IMR-90 (cell line): ENCODE data around the gene PLCH2. TPM values are rescaled to one million over a fixed set of nuclear protein-coding genes. Genes with fewer than 3 reads are reported as not detected.

Experiments
- ATAC-seq: fragments of 200-7000 bp; cut with Tn5 transposase; 2 replicates; pipeline ENCODE4 v1.9.1; 2020; ENCODE audit warnings: low read depth, mild to moderate bottlenecking, moderate library complexity
- BruUV-seq: library from RNA; stranded (reverse); fragments of 400-500 nt; replicated peaks from 2 replicates; lab custom pipeline; 2021; lab: Mats Ljungman, UMichigan
- CTCF ChIA-PET: fragments of 300-600 bp; formaldehyde crosslinking; extraction: SDS; loops from one replicate; lab custom pipeline; 2021; ENCODE audit warnings: antibody characterized with exemption; lab: Yijun Ruan, JAX
- POLR2A ChIA-PET: fragments of 300-600 bp; sonication (Branson Sonifier 250); formaldehyde crosslinking; loops from one replicate; lab custom pipeline; 2022; ENCODE audit warnings: antibody characterized with exemption; ENCODE audit not compliant: unreplicated experiment; lab: Charles Lee
- DNase-seq: peaks from one replicate; pipeline ENCODE4 v3.0.0; 2013
- H2AFZ ChIP-seq: replicated peaks from 2 replicates; pipeline ENCODE3; 2013; ENCODE audit warnings: low read length, mild to moderate bottlenecking; ENCODE audit not compliant: poor library complexity
- H2AK5ac ChIP-seq: 2 replicates; pipeline ENCODE4 v1.6.1; 2013; ENCODE audit warnings: low read depth, low read length, inconsistent platforms
- H2AK9ac ChIP-seq: replicated peaks from 2 replicates; pipeline ENCODE3; 2013; ENCODE audit warnings: mild to moderate bottlenecking, low read depth, low read length, moderate library complexity; ENCODE audit not compliant: poor library complexity
- H2BK120ac ChIP-seq: 2 replicates; pipeline ENCODE4 v1.6.1; 2013; ENCODE audit warnings: low read depth, low read length, inconsistent platforms
- H2BK15ac ChIP-seq: 3 replicates; pipeline ENCODE4 v1.6.1; 2013; ENCODE audit warnings: low read depth, low read length, inconsistent platforms
- H2BK20ac ChIP-seq: 2 replicates; pipeline ENCODE4 v1.6.1; 2013; ENCODE audit warnings: low read depth, mild to moderate bottlenecking, inconsistent platforms, low read length, moderate library complexity
- H2BK5ac ChIP-seq: 2 replicates; pipeline ENCODE4 v1.6.1; 2013; ENCODE audit warnings: mild to moderate bottlenecking, low read depth, low read length, inconsistent platforms; ENCODE audit not compliant: poor library complexity, severe bottlenecking
- H3K14ac ChIP-seq: replicated peaks from 2 replicates; pipeline ENCODE4 v1.6.1; 2013; ENCODE audit warnings: low read depth, low read length, inconsistent platforms
- H3K18ac ChIP-seq: 2 replicates; pipeline ENCODE4 v1.6.1; 2013; ENCODE audit warnings: low read depth, low read length, control low read depth
- H3K23ac ChIP-seq: 2 replicates; pipeline ENCODE4 v1.6.1; 2013; ENCODE audit warnings: low read depth, low read length, inconsistent platforms
- H3K27ac ChIP-seq: 2 replicates; pipeline ENCODE4 v1.5.1; 2013; ENCODE audit warnings: mild to moderate bottlenecking, control low read depth, low read length; ENCODE audit not compliant: insufficient read depth
- H3K27me3 ChIP-seq: 2 replicates; pipeline ENCODE4 v1.6.1; 2013; ENCODE audit warnings: low read length; ENCODE audit not compliant: control insufficient read depth, insufficient read depth
- H3K36me3 ChIP-seq: 2 replicates; pipeline ENCODE4 v1.6.1; 2013; ENCODE audit warnings: low read length, mixed read lengths; ENCODE audit not compliant: control insufficient read depth, insufficient read depth
- H3K4ac ChIP-seq: 2 replicates; pipeline ENCODE4 v1.6.1; 2013; ENCODE audit warnings: low read depth, low read length, inconsistent platforms
- H3K4me1 ChIP-seq: 2 replicates; pipeline ENCODE4 v1.6.1; 2013; ENCODE audit warnings: low read length, mixed read lengths; ENCODE audit not compliant: control insufficient read depth, insufficient read depth
- H3K4me2 ChIP-seq: 2 replicates; pipeline ENCODE4 v1.6.1; 2013; ENCODE audit warnings: low read depth, mild to moderate bottlenecking, control low read depth, low read length, moderate library complexity
- H3K4me3 ChIP-seq: 2 replicates; pipeline ENCODE4 v1.5.1; 2013; ENCODE audit warnings: low read depth, mild to moderate bottlenecking, control low read depth, low read length, moderate library complexity; ENCODE audit not compliant: insufficient read depth
- H3K56ac ChIP-seq: 2 replicates; pipeline ENCODE4 v1.6.1; 2013; ENCODE audit warnings: low read length, inconsistent platforms; ENCODE audit not compliant: insufficient read depth; ENCODE audit errors: extremely low read depth
- H3K79me1 ChIP-seq, 2 experiments: 2 replicates each; pipeline ENCODE4 v1.6.1; 2013; ENCODE audit warnings: low read length in 2 of 2, inconsistent platforms in 1 of 2, low read depth in 1 of 2
- H3K9ac ChIP-seq: 2 replicates; pipeline ENCODE4 v1.6.1; 2013; ENCODE audit warnings: low read depth, low read length, control low read depth
- H3K9me1 ChIP-seq: 2 replicates; pipeline ENCODE4 v1.6.1; 2013; ENCODE audit warnings: low read length, inconsistent platforms; ENCODE audit not compliant: insufficient read depth
- H3K9me3 ChIP-seq: 2 replicates; pipeline ENCODE4 v1.6.1; 2013; ENCODE audit warnings: low read length; ENCODE audit not compliant: control insufficient read depth, insufficient read depth
- H4K20me1 ChIP-seq: 2 replicates; pipeline ENCODE4 v1.6.1; 2013; ENCODE audit warnings: low read length, inconsistent platforms; ENCODE audit not compliant: insufficient read depth
- H4K5ac ChIP-seq: 2 replicates; pipeline ENCODE4 v1.6.1; 2013; ENCODE audit warnings: mild to moderate bottlenecking, low read depth, low read length, control low read depth
- H4K8ac ChIP-seq, 2 experiments: 2 replicates each; pipeline ENCODE4 v1.6.1; 2013; ENCODE audit warnings: low read depth in 2 of 2, low read length in 2 of 2, control low read depth in 1 of 2, inconsistent platforms in 1 of 2
- H4K91ac ChIP-seq: 2 replicates; pipeline ENCODE4 v1.6.1; 2013; ENCODE audit warnings: low read depth, low read length, inconsistent platforms; ENCODE audit not compliant: insufficient read depth
- BHLHE40 ChIP-seq: fragments of 150-350 bp; IDR thresholded peaks from 2 replicates; pipeline ENCODE4 v1.6.1; 2016; ENCODE audit warnings: mild to moderate bottlenecking, low read depth, low read length
- CEBPB ChIP-seq: IDR thresholded peaks from 2 replicates; pipeline ENCODE4 v1.6.1; 2012; ENCODE audit warnings: low read depth, low read length, improper control_type of control experiment
- CHD1 ChIP-seq: IDR thresholded peaks from 2 replicates; pipeline ENCODE4 v1.6.1; 2012; ENCODE audit warnings: low read depth, low read length, improper control_type of control experiment
- CTCF ChIP-seq: conservative IDR thresholded peaks from 2 replicates; pipeline ENCODE4 v1.5.1; 2012; ENCODE audit warnings: mild to moderate bottlenecking, low read depth, low read length, improper control_type of control experiment
- ELK1 ChIP-seq: fragments of 150-350 bp; IDR thresholded peaks from 2 replicates; pipeline ENCODE4 v1.6.1; 2016; ENCODE audit warnings: low read depth, mild to moderate bottlenecking, low read length, moderate library complexity, borderline replicate concordance
- FOS ChIP-seq: fragments of 150-350 bp; IDR thresholded peaks from 2 replicates; pipeline ENCODE4 v1.6.1; 2016; ENCODE audit warnings: low read depth, low read length
- MAFK ChIP-seq: IDR thresholded peaks from 2 replicates; pipeline ENCODE4 v1.6.1; 2012; ENCODE audit warnings: low read depth, low read length, improper control_type of control experiment
- MXI1 ChIP-seq: IDR thresholded peaks from 2 replicates; pipeline ENCODE4 v1.6.1; 2012; ENCODE audit warnings: low read depth, mild to moderate bottlenecking, low read length, moderate library complexity, borderline replicate concordance
- NFE2L2 ChIP-seq: fragments of 150-350 bp; IDR thresholded peaks from 2 replicates; pipeline ENCODE4 v1.6.1; 2016; ENCODE audit warnings: low read depth, mild to moderate bottlenecking, low read length
- POLR2A ChIP-seq: IDR thresholded peaks from 2 replicates; pipeline ENCODE4 v1.6.1; 2012; ENCODE audit warnings: mild to moderate bottlenecking, low read depth, low read length
- RAD21 ChIP-seq: IDR thresholded peaks from 2 replicates; pipeline ENCODE4 v1.6.1; 2012; ENCODE audit warnings: low read length, improper control_type of control experiment
- RFX5 ChIP-seq: IDR thresholded peaks from 2 replicates; pipeline ENCODE4 v1.8.0; 2012; ENCODE audit warnings: low read depth, mild to moderate bottlenecking, low read length, moderate library complexity
- USF2 ChIP-seq: fragments of 150-350 bp; IDR thresholded peaks from 2 replicates; pipeline ENCODE4 v1.6.1; 2017; ENCODE audit warnings: mild to moderate bottlenecking, antibody characterized with exemption, low read length, low read depth
- WGBS, 2 experiments: methylation state at CpG; one replicate each; pipeline versions ENCODE4 v1.1.5 to v1.1.7; 2013; ENCODE audit warnings: missing lambda C conversion rate in 2 of 2; ENCODE audit not compliant: insufficient read length in 1 of 2; ENCODE audit errors: extremely low coverage in 2 of 2; 5-methylcytosine and 5-hydroxymethylcytosine counted together
- dilution Hi-C: fragments of 300-500 bp; cut with HindIII; formaldehyde crosslinking; loops from one replicate; pipeline ENCODE4 v1.14.3; 2018; ENCODE audit warnings: low sequenced_read_pairs; ENCODE audit not compliant: unreplicated experiment
- in situ Hi-C: fragments of 300-500 bp; cut with MboI; formaldehyde crosslinking; loops from 3 replicates; pipeline ENCODE4 v1.14.3; 2019; ENCODE audit warnings: low sequenced_read_pairs, inconsistent platforms, mixed read lengths
- intact Hi-C: fragments of 100-400 bp; cut with micrococcal nuclease; formaldehyde crosslinking; loops from 2 replicates; pipeline ENCODE4 v1.10.0; 2022
- polyA plus RNA-seq, 3 experiments: library from polyadenylated mRNA; depleted of rRNA; stranded (reverse); fragments of >200 nt; gene quantifications; 2 replicates each; pipeline ENCODE4 v1.2.3, GENCODE V29; 2012; ENCODE audit warnings: low replicate concordance in 1 of 3
- total RNA-seq: library from RNA; depleted of rRNA; stranded (reverse); fragments of >200 nt; gene quantifications from 2 replicates; pipeline ENCODE4 v1.2.3, GENCODE V29; 2012

PLCH2 gene
- total and polyA plus RNA-seq, 2 of the 4 experiments (the other 2 are of a cell fraction): 0.18 to 1.9 TPM

- no peak for TF ChIP-seq MAFK
These were observed 5.0 kb upstream of the PLCH2 start (continued) for GRCh38 chr1:2471159-2471471.

GRCh38 chr1:2471587-2472001, 4.5 kb upstream of the PLCH2 start:
- POLR2A ChIA-PET: no interaction called here
- H3K9me3 ChIP-seq: no peaks in the 10 kb centered on the region

More at GRCh38 chr1:2471587-2472001, 4.5 kb upstream of the PLCH2 start:
- no peak overlapping the region for H3K14ac ChIP-seq
- H2AK9ac ChIP-seq: no peak overlapping the region
- H3K4me1 ChIP-seq: no peaks in the 10 kb centered on the region
- no peak overlapping the region for H3K27ac ChIP-seq
- no peak for ATAC-seq
- intact Hi-C loops: no loop called here
- H2AK5ac ChIP-seq: no peak overlapping the region
- no peak overlapping the region for H3K4ac ChIP-seq
- no peaks in the 10 kb centered on the region for H4K20me1 ChIP-seq
- H2BK15ac ChIP-seq: no peak overlapping the region
- no peak overlapping the region for H3K4me2 ChIP-seq
- no peak overlapping the region for H3K9ac ChIP-seq
- H2BK20ac ChIP-seq: no peak overlapping the region
- 47% methylated on average over 2 of the region's 15 CpGs; no CpG with 5 or more reads in 1 of the 2 experiments for WGBS, 2 experiments
- dilution Hi-C loops: no loop called here
- no peaks in the 10 kb centered on the region for H3K36me3 ChIP-seq
- CTCF ChIA-PET: interaction anchor here (1.3 kb wide), 1 partner anchor 9 kb away, joined by 3 read pairs; no protein-coding TSS in a partner anchor
- no peak overlapping the region for H3K23ac ChIP-seq
- TF ChIP-seq FOS: no peak
- no peak for TF ChIP-seq MAFK
- TF ChIP-seq RFX5: no peak
- TF ChIP-seq ELK1: no peak
- TF ChIP-seq BHLHE40: no peak
- TF ChIP-seq RAD21: no peak
- no peak for TF ChIP-seq CEBPB
- TF ChIP-seq CHD1: no peak
- TF ChIP-seq MXI1: no peak
- no peak for TF ChIP-seq USF2
- TF ChIP-seq NFE2L2: no peak
- no peak for TF ChIP-seq CTCF
- TF ChIP-seq POLR2A: no peak
- no peak overlapping the region for H4K8ac ChIP-seq
- no peak overlapping the region for H2AFZ ChIP-seq
- H4K5ac ChIP-seq: no peak overlapping the region
- no peak overlapping the region for H3K4me3 ChIP-seq
- H2BK120ac ChIP-seq: no peak overlapping the region
- no peak overlapping the region for H3K18ac ChIP-seq
- H3K27me3 ChIP-seq: peaks cover 38% of the 10 kb centered on the region; the same call in 1 of the 2 replicates
- no peak for DNase-seq
- H4K91ac ChIP-seq: no peak overlapping the region
- BruUV-seq: no TSS peak
- H3K79me1 ChIP-seq: no peaks in the 10 kb centered on the region
- in situ Hi-C loops: no loop called here
- H3K9me1 ChIP-seq: no peaks in the 10 kb centered on the region
- H2BK5ac ChIP-seq: no peak overlapping the region
- no peak overlapping the region for H3K56ac ChIP-seq
